ENCODE results near the gene FCN1. TPM values are rescaled to one million over a fixed set of nuclear protein-coding genes. Genes with fewer than 3 reads are reported as not detected.

Gene FCN1
- total RNA-seq, 2 donors from 2014 or later = 0.79 to 4.6 TPM

DNA sequence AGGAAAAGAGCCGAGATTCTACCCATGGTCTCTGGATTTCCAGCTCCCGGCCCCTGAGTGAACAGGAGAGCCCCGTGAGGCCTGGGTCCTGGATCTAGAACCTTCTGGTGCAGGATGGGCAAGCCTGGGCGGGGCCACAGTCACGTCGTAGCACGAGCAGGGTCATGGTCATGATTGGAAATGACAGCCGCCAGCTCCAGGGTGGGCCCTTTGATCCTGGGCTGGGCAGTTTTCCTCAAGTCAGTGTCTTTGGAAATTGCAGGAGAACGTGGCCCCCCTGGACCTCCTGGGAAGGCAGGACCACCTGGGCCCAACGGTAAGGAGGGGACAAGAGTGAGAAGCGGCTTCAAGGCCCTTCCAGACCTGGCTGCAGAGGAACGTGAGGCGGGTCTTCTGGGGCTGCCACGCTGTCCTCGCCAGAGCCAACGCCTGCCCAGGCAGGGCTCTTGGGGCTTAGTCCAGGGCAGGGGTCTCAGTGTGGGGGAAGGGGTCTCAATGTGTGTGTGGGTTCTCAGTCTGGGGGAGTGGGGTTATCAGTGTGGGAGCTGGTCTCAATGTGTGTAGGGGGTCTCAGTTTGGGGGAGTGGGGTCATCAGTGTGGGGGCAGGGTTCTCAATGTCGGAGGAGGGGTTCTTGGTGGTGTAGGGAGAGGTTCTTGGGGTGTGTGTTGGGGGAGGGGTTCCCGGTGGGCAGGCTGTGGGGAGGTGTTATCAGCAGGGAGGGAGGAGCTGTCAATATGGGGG lies 34.5 kb downstream of the FCN1 start:
- no peaks in the 10 kb centered on the region for H3K36me3 ChIP-seq
- no peaks in the 10 kb centered on the region for H3K9me3 ChIP-seq
- no peak overlapping the region for H3K4me3 ChIP-seq
- no peak overlapping the region for H3K27ac ChIP-seq
- no peak for DNase-seq
- no peak for TF ChIP-seq CTCF (IDR thresholded peaks at IDR 0.05)
- no peak overlapping the region for H3K9ac ChIP-seq (ENCODE audit: low read depth in 2 of 2, low read length in 2 of 2)
- no peaks in the 10 kb centered on the region for H3K4me1 ChIP-seq
- intact Hi-C loops (cut with DNase I) = no loop called here
- no peaks in the 10 kb centered on the region for H3K27me3 ChIP-seq

GRCh38 chr9:134882204-134882785 lies 35.4 kb downstream of the FCN1 start:
- H3K27ac ChIP-seq = no peak overlapping the region
- H3K9me3 ChIP-seq = no peaks in the 10 kb centered on the region
- DNase-seq = no peak
- H3K4me1 ChIP-seq = no peaks in the 10 kb centered on the region
- H3K27me3 ChIP-seq = no peaks in the 10 kb centered on the region
- H3K36me3 ChIP-seq = no peaks in the 10 kb centered on the region
- H3K4me3 ChIP-seq = no peak overlapping the region
- intact Hi-C loops (cut with DNase I) = no loop called here
- no peak overlapping the region for H3K9ac ChIP-seq (ENCODE audit: low read depth in 2 of 2, low read length in 2 of 2)
- TF ChIP-seq CTCF (IDR thresholded peaks at IDR 0.05) = no peak

- H3K9ac ChIP-seq (ENCODE audit: low read depth in 2 of 2, low read length in 2 of 2) = no peak overlapping the region
- H3K36me3 ChIP-seq = no peaks in the 10 kb centered on the region
- intact Hi-C loops (cut with DNase I) = no loop called here
- no peaks in the 10 kb centered on the region for H3K27me3 ChIP-seq
- TF ChIP-seq CTCF (IDR thresholded peaks at IDR 0.05) = no peak
- no peak for DNase-seq
- no peak overlapping the region for H3K4me3 ChIP-seq
- H3K4me1 ChIP-seq = no peaks in the 10 kb centered on the region
- H3K9me3 ChIP-seq = no peaks in the 10 kb centered on the region
- H3K27ac ChIP-seq = no peak overlapping the region
Observed at GRCh38 chr9:134881313-134881670, 36.4 kb downstream of the FCN1 start.

DNA sequence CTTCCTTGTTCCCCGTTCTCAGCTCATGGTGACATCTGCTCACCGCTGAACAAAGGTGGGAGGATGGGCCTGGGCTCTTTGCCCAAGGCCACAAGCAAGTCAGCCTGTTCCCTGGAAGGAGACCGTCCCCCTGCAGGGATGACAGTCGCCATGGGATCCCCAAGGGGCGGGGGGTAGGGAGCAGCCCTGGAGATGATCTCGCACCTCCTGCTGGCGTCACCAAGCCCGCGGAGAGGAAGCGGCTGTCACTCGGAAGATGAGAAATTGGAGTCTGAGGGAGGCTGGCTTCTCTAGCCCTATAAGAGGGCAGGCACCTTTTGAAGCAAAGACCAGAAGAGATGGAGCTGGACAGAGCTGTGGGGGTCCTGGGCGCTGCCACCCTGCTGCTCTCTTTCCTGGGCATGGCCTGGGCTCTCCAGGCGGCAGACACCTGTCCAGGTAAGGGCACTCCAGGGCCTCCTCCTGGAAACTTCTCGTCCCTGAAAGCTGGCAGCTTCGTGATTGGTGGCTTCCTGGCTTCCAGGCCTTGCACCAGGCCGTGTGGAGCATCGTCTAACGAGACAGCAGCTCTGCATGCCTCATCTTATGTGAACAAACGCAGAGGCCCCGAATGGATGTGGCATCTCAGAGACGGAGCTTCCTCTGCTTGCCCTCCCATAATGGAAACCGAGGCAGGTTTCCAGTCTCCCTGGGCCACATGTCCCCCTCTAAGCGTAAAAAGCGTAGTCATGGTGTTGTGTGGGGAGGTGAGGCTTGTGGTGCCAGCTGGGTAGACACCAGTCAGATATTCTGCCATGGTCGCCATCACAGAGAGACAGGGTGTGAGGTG lies 37.0 kb downstream of the FCN1 start, which contains the start of gene FCN2:
TSS of gene FCN2 (plus strand) at position 327 of the 829 bp plus-strand sequence. CDS start at position 339, 12 bp downstream.
- intact Hi-C loops (cut with DNase I) = no loop called here
- no peaks in the 10 kb centered on the region for H3K9me3 ChIP-seq
- no peak for DNase-seq

More for the DNA sequence above, 37.0 kb downstream of the FCN1 start, which contains the start of gene FCN2:
- no peaks in the 10 kb centered on the region for H3K36me3 ChIP-seq
- no peaks in the 10 kb centered on the region for H3K4me1 ChIP-seq
- H3K9ac ChIP-seq (ENCODE audit: low read depth in 2 of 2, low read length in 2 of 2) = no peak within 1 kb of the TSS
- no peak within 1 kb of the TSS for H3K27ac ChIP-seq
- TF ChIP-seq CTCF (IDR thresholded peaks at IDR 0.05) = no peak
- no peak within 1 kb of the TSS for H3K4me3 ChIP-seq
- H3K27me3 ChIP-seq = no peaks in the 10 kb centered on the region
